AG04450 (cell line): Measurements from ENCODE around the gene DSE. TPM values are rescaled to one million over a fixed set of nuclear protein-coding genes. Genes with fewer than 3 reads are reported as not detected.

Experiments
- CTCF ChIA-PET: fragments of 300-600, 350-600 bp; formaldehyde crosslinking; extraction: SDS; loops from one replicate; lab custom pipeline; 2022; ENCODE audit warnings: antibody characterized with exemption, inconsistent platforms; lab: Charles Lee
- POLR2A ChIA-PET: fragments of 350-600 bp; formaldehyde crosslinking; extraction: SDS; loops from one replicate; lab custom pipeline; 2021; ENCODE audit warnings: antibody characterized with exemption, inconsistent platforms; lab: Yijun Ruan, JAX
- DNase-seq: peaks from one replicate; pipeline ENCODE4 v3.0.0-alpha.2; 2011; ENCODE audit warnings: low read depth, low spot score
- H3K27ac ChIP-seq: one replicate; pipeline ENCODE4 v1.5.1; 2012; ENCODE audit warnings: low read depth, low read length, control low read depth
- H3K27me3 ChIP-seq: one replicate; pipeline ENCODE4 v1.6.0; 2012; ENCODE audit warnings: low read length; ENCODE audit not compliant: control insufficient read depth, insufficient read depth
- H3K4me3 ChIP-seq: 2 replicates; pipeline ENCODE4 v1.5.1; 2011; ENCODE audit warnings: mild to moderate bottlenecking, low read depth, low read length, control low read depth
- H3K9me3 ChIP-seq: 2 replicates; pipeline ENCODE4 v1.5.1; 2012; ENCODE audit warnings: low read length; ENCODE audit not compliant: control insufficient read depth, insufficient read depth
- polyA plus RNA-seq: library from polyadenylated mRNA; depleted of rRNA; stranded (reverse); fragments of >200 nt; gene quantifications from 2 replicates; pipeline ENCODE4 v1.2.3, GENCODE V29; 2011
- TF ChIP-seq, protein P1 (sequence below): IDR thresholded peaks from 2 replicates; pipeline ENCODE4 v1.5.1; 2011; ENCODE audit warnings: low read depth, low read length, control low read depth, inconsistent platforms

Gene DSE
- polyA plus RNA-seq, 1 experiment = 86.2 TPM

DNA sequence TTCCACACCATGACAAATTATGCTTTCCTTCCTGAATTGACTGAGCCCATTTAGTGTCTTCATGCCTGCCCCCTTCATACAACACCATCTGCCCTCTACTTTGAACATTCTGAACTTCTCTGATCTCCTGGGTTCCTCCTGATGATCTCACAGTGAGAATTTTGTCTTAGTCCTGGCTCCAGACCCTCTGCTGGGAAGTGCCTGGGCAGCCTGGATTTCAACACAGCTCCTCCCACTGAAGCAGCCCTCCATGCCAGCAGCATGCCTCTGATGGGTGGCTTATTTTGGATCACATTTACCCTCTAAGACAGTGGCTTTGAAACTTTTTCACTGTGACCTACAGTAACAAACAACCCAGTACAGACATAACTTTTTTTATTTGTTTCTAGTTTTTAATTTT lies 41.5 kb downstream of the DSE start:
- no peak for DNase-seq
- CTCF ChIA-PET = interaction anchor here (2.2 kb wide), 1 partner anchor 124 kb away, joined by 10 read pairs; no protein-coding TSS in a partner anchor
- TF ChIP-seq, protein P1, sequence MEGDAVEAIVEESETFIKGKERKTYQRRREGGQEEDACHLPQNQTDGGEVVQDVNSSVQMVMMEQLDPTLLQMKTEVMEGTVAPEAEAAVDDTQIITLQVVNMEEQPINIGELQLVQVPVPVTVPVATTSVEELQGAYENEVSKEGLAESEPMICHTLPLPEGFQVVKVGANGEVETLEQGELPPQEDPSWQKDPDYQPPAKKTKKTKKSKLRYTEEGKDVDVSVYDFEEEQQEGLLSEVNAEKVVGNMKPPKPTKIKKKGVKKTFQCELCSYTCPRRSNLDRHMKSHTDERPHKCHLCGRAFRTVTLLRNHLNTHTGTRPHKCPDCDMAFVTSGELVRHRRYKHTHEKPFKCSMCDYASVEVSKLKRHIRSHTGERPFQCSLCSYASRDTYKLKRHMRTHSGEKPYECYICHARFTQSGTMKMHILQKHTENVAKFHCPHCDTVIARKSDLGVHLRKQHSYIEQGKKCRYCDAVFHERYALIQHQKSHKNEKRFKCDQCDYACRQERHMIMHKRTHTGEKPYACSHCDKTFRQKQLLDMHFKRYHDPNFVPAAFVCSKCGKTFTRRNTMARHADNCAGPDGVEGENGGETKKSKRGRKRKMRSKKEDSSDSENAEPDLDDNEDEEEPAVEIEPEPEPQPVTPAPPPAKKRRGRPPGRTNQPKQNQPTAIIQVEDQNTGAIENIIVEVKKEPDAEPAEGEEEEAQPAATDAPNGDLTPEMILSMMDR = no peak
- H3K9me3 ChIP-seq = no peaks in the 10 kb centered on the region
- POLR2A ChIA-PET = no interaction called here
- no peaks in the 10 kb centered on the region for H3K27me3 ChIP-seq
- no peak overlapping the region for H3K4me3 ChIP-seq
- H3K27ac ChIP-seq = no peak overlapping the region

- Histone ChIP-seq H3K27ac (no peak overlapping the region), H3K27me3 (no peaks in the 10 kb centered on the region), H3K9me3 (no peaks in the 10 kb centered on the region), H3K4me3 (no peak overlapping the region)
- CTCF ChIA-PET = interaction anchor here (0.6 to 1.1 kb wide), 2 partner anchors 21 to 126 kb away, joined by 3 to 5 read pairs; no protein-coding TSS in a partner anchor
- DNase-seq = no peak
- TF ChIP-seq, protein P1 = no peak
- POLR2A ChIA-PET = no interaction called here
Measured at GRCh38 chr6:116413357-116413756, 42.6 kb downstream of the DSE start.

DNA sequence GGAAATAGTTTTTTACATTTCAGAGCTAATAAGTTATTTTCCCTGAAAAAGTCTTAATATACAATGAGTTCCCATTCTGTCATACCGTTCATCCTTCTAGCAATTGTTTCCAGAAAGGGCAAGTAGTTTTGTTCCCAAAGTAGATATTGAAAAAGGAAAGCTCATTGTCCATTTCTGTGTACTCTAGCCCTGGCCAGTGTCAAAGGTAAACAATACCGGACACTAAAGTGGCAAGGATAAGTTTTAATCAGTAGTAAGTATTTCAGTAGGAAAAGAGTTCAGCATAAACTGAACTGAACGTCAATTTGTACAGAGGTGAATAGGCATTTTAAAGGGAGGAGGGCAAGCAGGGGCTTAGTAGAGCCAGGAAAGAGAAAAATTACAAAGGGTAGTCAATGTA lies 46.9 kb downstream of the DSE start:
- DNase-seq = no peak
- TF ChIP-seq, protein P1 = no peak
- ChIA-PET CTCF (interaction anchor here (1.0 kb wide), 1 partner anchor 130 kb away, joined by 4 read pairs; no protein-coding TSS in a partner anchor), POLR2A (no interaction called here)
- no peaks in the 10 kb centered on the region for H3K9me3 ChIP-seq
- H3K27me3 ChIP-seq = no peaks in the 10 kb centered on the region
- no peak overlapping the region for H3K4me3 ChIP-seq
- H3K27ac ChIP-seq = no peak overlapping the region

DNA sequence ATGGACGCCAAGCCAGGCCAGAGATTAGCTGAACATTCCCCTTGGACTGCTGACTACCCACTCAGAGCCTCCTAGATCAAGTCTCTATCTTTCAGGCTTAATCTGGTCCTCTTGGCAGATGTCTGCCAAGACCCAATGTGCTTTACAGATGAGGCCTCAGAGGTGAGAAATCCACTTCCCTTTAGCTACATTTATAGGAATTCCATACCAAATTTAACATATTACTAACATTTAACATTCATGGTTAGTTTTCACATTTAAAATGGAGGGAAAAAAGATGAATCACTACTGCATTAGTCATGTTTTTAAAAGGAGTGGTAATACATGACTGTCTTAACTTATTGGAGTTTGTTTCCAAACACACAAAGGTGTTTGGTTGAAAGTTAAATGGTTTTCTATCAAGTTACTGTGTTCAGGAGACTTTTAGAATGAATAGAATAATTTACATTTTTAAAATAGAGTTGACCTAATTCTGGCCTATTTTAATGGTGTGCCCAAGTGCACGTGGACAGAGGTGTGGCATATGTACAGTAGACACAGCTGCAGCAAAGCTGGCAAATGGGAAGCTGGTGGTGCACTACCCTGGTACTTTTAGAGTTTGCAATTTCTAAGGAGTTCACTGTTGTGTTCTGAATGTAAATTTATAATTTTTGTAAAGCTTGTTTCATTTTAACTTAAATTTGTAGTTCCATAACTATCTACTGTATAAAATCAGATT lies 48.5 kb downstream of the DSE start:
- Histone ChIP-seq H3K27ac (no peak overlapping the region), H3K27me3 (no peaks in the 10 kb centered on the region), H3K4me3 (no peak overlapping the region), H3K9me3 (no peaks in the 10 kb centered on the region)
- no peak for DNase-seq
- ChIA-PET POLR2A (no interaction called here), CTCF (interaction anchor here (0.6 to 3.1 kb wide), 4 partner anchors 9 to 150 kb away, joined by 3 to 18 read pairs (median 8); no protein-coding TSS in a partner anchor)
- TF ChIP-seq, protein P1 = no peak

- TF ChIP-seq, protein P1 = no peak
- POLR2A ChIA-PET = no interaction called here
- Histone ChIP-seq H3K9me3 (no peaks in the 10 kb centered on the region), H3K27ac (no peak overlapping the region), H3K4me3 (no peak overlapping the region), H3K27me3 (no peaks in the 10 kb centered on the region)
- no peak for DNase-seq
- CTCF ChIA-PET = interaction anchor here (1.4 to 3.1 kb wide), 4 partner anchors 25 to 152 kb away, joined by 5 to 18 read pairs (median 8); no protein-coding TSS in a partner anchor
Measured at GRCh38 chr6:116420341-116420740, 49.6 kb downstream of the DSE start.
